ENCODE results near the gene PANK4.

Gene PANK4

DNA sequence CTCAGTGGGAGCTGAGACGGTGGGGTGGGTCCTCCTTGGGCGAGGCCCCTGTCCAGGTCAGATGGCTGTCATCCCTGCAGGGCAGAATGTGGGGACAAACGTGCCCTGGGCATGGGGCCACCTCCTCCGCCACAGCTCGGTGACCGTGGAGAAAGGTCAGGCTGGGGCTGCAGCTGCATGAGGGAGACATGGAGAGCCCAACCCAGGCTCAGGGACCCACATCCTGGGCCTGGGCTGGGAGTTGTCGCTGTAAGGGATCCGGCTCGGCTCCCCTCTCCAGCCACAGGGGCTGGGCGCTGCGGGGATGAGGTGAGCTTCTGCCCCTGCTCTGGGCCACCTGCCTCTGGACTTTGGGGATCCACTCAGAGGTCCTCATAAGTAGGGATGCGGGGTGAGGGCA, 50.8 kb downstream of the PANK4 start:
- no peak for DNase-seq (ENCODE audit: low read depth)

DNA sequence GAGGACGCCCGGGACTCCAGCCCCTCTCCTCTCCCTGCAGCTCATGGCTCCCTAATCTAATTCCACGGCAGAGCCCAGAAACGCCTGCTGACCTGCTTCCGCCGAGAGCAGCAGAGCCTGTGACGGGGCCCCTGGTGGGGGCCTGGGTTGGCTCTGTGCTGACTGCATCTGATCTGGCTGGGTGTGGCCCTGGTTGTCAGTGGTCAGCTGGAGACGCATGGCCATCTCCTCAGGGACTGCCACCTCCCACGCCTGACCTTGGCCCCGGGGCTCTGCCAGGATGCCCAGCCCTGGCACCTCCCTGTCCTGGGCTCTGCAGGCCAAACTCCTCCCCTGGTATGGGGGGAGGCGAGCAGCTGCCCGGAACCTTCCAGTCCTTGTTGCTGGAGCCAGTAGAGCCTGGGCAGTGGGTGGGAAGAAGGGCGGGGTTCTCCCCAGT, 51.4 kb downstream of the PANK4 start:
- DNase-seq (ENCODE audit: low read depth) = no peak

DNA sequence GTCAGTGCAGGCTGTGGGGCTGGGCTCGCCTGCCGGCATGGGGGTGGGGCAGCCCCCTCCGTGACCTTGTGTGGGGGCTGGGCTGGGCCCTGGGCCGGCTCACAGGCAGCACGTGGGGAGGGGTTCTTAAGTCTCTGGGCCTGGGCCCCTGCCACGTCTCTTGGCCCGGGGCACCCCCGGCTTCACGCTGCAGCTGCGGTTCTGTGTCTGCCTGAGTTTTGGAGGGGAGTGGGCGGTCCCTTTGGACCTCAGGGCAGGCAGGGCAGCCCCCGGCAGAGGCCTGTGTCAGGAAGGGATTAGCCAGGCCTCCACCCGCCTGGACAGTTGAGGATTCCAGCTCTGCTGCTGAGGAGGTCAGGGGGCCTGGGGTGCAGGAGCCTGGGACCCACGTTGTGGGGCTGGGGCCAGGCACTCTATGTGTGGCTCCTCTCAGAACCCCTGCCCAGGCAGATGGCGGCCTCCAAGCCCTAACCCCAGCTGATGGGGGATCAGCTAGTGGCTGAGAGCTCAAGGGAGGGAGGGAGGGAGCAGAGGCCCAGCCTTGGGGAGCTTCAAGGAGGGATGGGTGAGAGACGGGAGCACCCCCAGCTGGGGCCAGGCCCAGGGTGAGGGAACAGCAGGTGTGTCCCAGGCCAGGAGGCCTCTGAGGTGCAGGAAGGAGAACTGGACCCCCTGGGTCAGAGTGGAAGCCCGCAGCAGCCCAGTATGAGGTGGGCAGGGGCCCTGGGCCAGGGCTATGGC, 52.1 kb downstream of the PANK4 start:
- no peak for DNase-seq (ENCODE audit: low read depth)

DNA sequence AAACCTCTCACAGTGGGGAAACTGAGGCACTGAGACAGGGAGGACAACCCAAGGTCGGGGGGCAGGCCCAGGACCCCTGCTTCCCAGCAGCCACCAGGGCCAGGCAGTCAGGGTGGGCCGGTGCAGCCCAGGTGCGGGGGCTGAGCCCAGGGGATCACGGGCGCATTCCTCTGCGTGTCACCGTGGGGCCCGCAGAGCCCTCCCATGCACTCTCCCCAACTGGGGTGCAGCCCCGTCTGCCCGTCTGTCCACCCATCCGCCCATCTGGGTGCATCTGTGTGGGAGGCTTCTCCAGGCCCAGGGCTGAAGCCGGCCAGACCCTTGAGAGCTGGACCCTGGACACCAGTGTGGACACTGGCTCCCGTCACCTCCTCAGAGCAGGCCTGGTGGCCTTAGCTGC, 53.2 kb downstream of the PANK4 start:
- DNase-seq (ENCODE audit: low read depth) = no peak

DNA sequence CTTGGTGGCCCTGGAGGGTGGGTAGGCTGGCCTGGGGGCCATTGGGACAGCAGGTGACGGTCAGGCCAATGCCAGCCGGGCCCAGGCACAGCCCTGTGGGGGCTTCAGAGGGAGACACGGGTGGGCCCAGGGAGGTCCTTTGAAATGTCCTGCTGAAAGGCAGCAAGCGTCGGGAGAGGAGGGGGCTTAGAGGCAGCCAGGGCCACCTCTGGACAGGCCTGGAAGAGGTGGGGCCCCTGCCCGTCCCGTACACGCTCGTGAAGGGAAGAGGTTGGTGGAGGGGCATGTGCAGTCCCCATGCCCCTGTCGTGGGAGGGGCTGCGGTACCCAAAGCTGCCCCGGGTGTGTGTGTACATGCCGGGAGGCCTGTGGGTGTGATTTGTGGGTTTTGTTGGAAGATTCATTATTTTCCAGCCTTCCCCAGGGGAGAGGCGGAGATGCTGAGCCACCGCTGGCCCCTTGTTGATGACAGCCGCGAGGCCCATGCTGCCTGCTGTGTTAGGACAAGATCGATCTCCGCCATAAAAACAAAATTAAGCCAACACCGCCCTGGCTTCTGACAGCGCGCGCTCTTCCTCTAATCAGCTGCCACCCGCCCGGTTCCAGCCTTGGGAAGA, 53.7 kb downstream of the PANK4 start:
- DNase-seq (ENCODE audit: low read depth) = no peak

DNA sequence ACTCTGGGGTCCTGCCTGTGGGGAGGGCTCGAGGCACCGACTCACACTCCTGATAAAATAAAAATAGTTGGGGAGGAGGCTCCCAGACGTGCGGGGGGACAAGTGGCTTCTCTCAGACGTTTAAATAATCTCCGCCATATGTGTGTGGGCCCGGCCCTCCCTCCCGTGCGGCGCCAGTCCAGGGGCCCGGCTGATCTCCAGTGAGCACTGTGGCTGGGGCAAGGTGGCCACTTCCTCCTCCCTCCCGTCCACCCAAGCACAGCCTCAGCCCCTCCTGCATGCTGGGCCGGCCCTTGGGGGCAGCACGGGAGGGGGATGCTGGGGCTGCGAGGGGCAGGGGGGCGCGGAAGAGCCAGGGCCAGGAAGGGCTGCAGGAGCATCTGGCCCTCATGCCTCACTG, 54.3 kb downstream of the PANK4 start:
- DNase-seq (ENCODE audit: low read depth) = no peak

DNA sequence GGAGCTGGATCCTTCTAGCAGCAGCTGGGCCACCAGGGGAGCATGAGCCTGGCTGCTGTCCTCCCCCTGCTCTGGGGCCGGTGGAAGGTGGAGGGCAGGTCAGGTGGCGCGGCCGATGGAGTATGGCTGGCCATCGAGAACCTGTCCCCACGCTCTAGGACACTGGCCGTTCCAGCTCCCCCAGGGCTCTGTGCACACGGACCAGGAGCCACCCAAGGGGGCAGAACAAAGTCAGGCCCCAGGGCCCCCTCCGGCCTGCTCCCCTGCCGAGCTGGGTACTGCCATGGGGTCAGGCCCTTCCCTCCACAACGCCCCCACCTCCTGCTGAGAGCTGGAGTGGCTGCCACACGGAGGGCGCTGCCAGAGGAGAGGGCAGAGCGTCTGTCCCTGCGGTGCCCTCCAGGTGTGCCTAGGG, 54.8 kb downstream of the PANK4 start:
- no peak for DNase-seq (ENCODE audit: low read depth)

DNA sequence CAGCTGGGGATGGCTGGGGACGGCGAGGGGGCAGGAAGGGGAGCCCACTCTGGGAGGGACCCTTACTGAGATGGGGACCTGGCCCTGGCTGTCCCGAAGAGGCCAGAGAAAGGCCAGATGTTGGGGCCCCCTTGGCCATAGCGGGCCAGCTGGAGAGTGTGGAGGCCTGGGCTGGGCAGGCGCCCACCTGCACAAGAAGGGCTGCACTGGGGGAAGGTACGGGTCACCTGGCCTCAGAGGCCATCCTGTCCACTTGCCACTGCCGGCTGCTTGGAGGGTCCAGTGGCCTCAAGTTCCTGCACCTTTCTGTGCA, 55.3 kb downstream of the PANK4 start:
- no peak for DNase-seq (ENCODE audit: low read depth)

DNA sequence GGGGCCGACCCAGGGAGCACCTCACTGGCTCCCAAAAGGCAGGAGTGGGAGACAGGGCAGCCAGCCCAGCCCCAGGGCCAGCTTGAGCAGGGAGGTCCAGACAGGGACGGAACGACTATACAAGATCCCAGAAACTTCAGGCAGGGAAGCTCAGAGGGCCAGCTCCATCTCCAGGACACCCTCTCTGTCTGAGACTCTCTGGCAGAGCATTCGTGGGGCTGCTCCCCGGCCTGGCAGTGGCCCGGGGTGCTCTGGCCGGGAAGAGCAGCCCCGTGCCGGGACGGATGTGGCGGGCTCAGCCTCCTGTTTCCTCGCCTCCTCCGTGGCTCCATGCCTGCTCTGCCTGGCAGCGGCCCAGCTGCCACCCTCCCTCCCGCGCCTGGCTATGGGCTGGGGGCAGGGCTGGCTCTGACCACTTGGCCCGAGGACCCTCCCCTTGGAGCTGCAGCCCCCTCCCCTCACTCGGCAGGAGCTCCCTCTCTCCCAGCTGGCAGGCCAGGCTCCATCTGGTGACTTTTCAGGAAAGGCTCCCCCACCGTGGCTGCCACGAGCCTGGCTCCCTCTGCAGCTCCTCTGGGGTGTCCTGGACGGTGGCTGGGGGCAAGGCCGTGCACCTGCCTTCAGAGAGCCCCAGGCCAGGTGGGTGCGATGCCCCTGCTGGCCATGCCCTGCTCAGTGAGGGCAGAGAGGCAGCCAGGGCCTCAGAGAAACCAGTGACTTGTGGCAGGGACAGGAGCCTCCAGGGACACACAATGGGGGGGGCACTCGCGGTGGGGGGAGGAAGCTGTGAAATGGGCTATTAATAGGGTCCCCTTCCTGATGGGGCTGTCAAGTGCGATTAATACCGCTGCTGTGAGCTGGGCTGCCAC, 55.9 kb downstream of the PANK4 start:
- no peak for DNase-seq (ENCODE audit: low read depth)

DNA sequence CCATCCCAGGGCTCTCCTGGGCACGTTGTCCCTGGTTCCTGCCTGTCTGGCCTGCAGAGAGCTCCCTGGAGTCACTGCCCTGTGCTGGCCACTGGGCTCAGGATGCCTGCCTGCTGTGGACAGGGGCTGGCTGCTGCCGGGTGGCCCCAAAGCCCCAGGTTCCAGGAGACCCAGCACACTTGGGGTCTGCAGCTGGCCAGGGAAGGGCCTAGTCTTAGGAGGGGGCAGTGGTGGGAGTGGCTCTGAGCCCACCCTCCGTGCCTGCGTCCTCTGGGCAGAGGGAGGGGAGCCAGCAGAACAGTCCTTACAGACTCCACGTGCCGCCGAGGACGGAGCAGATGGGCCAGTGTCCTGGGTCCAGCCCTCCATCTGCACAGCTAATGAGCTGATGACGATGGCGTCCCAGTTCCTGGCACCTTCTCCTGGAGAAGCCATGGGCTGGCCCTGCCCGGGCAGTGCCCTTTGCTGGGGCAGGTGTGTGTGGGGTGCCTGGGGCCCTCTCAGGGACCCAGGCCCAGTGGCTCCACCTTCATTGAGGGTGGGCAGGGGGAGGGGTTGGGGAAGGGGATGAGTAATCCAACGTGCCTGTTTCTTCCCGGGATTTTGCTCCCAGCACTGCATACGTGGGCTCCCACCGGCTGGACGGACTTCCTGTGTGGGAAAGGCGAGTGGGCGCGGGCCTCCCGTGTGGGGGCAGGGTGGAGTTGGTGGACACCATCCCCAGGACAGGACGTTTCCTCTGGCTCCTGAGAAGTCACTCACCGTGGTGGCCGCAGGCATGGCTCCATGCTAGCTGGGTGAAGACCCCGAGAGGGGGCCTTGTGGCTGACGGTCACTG, 57.1 kb downstream of the PANK4 start:
- DNase-seq (ENCODE audit: low read depth) = no peak

DNA sequence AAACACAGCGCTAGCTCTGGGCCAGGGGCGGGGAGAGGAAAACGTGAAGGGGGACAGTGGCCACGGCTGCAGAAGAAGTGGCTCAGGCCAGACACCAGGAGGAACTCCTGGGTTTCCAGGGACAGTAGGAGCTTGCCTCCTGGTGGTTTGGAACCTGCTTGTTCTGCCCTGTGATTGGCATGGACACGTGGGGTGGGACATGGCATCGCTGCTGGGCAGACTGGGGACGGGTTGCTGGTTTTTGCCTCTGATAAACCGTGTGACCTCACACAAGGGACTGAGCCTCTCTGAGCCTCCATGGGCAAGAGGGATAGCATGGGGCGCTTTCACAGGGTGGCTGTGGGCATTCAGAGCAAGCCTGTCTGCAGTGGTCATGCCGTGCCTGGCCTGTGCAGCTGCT, 57.9 kb downstream of the PANK4 start:
- no peak for DNase-seq (ENCODE audit: low read depth)

DNA sequence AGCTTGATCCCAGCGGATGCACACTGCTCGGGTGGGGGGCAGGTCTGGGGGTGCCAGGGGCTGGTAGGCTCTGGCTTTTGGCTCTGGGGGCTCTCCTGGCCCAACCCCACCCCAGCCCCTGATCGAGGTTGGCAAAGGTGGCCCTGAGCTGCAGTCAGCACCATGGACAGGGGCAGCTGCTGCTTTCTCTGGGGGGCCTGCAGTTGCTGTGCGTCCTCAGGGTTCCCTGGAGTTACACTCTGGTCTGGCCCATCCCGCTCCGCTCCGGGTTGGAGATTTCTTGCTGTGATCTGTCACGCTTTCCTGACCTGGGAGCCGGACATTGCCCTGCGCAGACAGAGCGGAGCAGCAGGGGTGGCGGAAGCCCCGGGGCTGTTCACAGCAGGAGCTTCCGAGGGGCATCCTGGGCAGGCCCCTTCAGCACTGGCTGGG, 58.3 kb downstream of the PANK4 start:
- DNase-seq (ENCODE audit: low read depth) = peak; percentile 24

DNA sequence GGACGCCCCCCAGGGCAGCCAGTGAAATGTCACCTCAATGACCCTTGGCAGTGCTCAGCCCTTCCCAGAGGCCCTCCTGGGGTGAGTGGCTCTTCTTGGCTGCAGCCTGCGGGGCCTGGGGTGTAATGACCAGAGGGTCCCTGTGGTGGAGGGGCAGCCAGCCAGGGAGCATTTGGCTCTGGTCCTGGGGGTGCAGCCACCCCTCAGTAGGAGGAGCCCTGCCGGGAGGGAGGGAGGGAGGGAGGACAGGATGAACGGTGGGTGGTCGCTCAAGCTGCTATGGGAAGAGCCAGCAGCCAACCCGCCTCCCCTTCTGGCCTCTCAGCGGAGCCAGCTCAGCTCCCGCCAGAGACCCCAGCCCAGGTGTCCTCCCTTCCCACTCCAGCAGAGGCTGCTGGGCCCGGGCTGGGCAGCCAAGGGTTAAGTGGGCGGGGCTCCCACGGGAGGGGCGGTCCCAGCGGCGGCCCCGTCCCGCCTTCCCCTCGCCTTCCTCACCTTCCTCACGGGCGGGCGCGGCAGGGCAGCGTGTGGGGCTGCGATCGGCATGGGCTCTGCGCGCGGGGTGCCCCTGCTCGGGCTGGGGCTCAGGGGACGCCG, 59.3 kb downstream of the PANK4 start:
- DNase-seq (ENCODE audit: low read depth) = no peak

DNA sequence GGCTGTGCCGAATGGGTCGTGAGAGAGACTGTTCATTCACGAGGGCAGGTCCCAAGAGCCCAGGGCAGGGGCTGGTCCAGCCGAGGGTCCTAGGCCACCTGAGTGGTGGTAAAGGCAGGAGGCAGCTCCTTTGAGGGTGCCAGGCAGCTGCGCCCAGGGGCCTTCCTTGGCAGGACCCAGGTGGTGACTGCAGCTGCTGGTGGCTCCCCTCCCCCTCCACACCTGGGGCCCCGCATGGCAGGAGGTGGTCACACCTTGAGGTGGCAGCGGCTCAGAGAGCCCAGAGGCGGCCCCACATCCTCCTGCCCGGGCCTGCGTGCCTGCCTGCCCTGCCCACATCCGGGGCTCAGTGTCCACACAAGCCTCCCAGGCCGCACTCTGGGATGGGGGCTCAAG, 60.1 kb downstream of the PANK4 start:
- no peak for DNase-seq (ENCODE audit: low read depth)

DNA sequence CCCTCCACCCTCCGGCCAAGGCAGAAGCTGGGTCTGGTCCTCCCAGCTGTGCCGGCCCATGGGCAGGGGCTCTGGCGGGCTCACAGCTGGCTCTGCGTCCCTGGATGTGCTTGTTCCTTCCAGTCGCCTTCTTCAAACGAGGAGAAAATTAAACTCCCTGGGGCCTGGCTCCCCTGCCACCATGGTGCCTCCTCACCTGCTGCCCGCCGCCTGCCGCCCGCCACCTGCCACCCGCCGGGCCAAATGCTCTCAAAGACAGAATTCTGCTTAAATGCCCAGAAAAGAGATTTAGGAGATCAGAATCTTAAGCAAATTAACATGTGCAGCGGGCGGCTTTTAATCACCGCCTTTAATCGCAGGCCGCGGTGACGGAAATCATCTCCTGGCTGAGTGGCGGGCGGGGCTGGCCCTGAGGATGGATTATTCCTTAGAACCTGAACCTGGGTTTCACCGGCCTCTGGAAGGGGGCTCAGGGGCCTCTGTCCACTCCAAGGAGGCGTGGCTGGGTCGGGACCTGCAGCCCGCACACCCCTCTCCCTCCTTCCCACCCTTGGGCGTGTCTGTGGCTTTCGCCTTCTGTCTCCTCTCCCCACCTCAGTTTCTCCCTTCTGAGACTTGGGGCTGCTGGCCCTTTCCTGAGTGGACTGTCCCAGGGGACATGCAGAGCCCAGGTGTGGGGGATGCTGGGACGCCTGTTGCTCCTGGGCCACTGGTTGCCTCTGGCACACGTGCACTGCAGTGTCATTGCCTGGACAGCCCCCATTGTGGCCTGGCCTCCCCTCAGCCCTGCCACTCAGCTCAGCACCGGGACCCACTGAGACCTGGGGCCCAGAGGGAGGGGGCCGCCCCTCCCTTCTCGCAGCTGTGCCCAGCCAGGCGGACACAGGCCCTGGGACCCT, 60.8 kb downstream of the PANK4 start:
- no peak for DNase-seq (ENCODE audit: low read depth)

DNA sequence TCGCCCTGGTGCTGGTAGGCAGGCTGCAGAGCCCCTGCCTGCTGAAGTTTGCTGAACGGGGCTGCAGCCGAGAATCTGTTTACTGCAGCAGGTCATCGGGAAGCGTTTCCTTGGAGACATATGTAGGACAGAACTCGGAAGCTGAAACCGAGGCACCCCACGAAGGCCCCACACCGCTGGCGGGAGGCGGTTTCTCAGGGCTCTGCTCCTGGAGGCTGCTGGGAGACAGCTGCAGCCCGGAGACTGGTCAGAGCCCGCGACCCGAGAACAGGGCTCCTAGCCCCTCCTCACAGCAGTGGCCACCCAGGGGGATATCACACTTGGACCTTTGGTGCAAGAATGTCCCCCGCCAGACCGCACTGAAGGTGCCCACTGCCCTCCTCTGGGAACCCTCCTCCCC, 63.0 kb downstream of the PANK4 start:
- DNase-seq (ENCODE audit: low read depth) = no peak

DNA sequence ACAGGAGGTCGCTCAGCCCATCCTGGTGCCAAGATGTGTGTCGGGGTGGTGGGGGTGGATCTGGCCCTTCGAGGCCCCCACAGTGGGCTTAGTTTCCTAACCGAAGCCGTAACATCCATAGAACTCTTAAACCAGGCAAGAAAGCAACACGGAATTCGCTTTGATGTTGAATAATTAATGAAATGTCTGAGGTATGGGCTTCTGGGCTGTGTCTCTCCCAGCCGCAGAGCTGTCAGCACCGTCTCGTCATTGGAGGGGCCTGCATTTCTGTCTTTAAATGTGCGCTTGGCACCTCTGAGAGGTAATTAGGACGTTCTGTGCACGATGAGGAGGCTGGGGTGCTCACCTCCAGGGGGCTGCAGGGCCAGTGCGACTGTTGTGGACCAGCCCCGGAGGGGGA, 63.6 kb downstream of the PANK4 start:
- DNase-seq (ENCODE audit: low read depth) = no peak

DNA sequence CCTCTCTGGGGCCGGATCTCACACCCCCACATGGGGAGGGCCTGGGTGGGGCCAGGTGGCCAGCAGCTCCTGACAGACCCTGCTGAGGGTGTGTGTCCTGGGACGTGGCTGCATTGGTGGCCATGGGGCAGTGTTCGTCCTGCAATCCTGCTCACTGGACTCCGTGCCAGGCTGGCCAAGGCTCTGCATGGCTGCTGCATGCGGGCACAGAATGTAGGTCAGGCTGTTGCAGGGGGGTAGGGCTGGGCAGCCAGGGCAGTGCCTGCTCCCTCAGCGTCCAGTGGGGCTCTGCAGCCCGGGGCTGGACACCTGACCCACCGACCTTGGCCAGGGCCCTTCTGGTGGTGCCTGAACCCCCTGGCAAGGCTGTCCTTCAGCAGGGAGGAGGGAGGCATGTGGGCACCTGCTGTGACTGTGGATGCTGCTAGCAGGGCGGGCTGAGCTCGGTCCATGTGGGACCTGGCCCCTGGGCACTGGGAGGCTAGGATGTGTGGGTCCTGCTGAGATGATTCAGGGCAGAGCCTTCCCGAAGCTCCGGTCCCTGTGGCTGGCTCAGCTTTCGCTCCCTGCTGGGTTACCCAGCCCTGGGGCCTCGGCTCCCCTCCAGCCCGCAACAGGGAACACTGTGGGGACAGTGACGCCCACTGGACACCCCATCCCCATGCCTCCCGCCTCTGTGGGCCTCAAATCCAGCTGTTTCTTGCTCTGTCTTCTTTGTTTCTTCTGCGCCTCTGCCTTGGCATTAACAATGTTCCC, 65.2 kb downstream of the PANK4 start:
- DNase-seq (ENCODE audit: low read depth) = no peak

DNA sequence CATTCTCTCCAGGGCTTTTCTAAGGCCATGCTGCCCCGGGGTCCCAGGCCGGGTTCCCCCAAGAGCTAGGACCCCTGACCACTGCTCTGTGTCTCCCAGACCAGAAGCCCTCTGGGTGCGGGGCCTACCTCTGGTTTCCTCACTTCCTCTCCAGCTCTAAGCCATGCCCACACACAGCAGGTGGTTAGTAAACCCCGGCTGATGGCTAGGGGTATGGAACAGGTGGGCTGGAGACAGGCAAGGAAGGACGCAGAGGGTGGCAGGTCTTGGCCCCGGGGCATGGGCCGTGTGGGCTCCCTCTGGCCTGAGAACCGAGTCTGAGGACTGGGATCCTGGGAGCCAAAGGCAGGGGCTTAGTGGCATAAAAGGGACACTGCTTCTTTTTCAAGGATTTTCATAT, 66.2 kb downstream of the PANK4 start:
- DNase-seq (ENCODE audit: low read depth) = no peak

DNA sequence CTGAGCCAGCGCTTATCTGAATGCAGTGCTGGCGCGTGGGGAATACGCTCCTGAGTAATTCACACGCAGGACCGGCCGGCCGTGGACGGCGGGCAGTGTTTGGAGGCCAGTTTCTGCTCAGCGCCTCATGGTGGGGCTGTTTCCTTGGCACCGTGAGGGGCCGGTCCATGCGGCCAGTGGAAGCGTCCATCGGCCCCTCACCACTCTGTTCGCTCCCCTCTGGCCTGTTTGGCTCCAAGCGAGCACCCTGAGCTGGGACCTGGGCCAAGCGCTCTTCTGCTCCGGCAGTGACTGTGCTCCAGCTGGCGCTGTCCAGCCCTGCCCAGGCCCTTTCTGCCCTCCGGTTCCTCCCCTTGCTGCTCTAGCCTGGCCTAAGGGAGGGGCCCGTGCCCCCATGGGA, 66.6 kb downstream of the PANK4 start:
- DNase-seq (ENCODE audit: low read depth) = no peak
